SJCRH30 (cell line): ENCODE data around the gene NEK2. TPM values are rescaled to one million over a fixed set of nuclear protein-coding genes. Genes with fewer than 3 reads are reported as not detected.
A peak's percentile ranks its signal among the peaks of the same experiment; 100 is the strongest.

Experiments used
- DNase-seq, 2 experiments: peaks; one replicate each; pipeline ENCODE4 v3.0.0-alpha.2; 2015 to 2020
- H3K27ac ChIP-seq: fragments of 250-450 bp; sonication (Bioruptor Pico); 2 replicates; pipeline ENCODE4 v1.5.1; 2020; ENCODE audit warnings: mild to moderate bottlenecking, moderate library complexity
- H3K27me3 ChIP-seq: fragments of 250-450 bp; sonication (Bioruptor Pico); 2 replicates; pipeline ENCODE4 v1.5.1; 2020; ENCODE audit warnings: mild to moderate bottlenecking, moderate library complexity
- H3K36me3 ChIP-seq: fragments of 250-450 bp; sonication (Bioruptor Pico); 2 replicates; pipeline ENCODE4 v1.5.1; 2020; ENCODE audit warnings: mild to moderate bottlenecking, moderate library complexity
- H3K4me1 ChIP-seq: fragments of 250-450 bp; sonication (Bioruptor Pico); 2 replicates; pipeline ENCODE4 v1.5.1; 2020; ENCODE audit warnings: mild to moderate bottlenecking, moderate library complexity
- H3K4me3 ChIP-seq: fragments of 250-450 bp; sonication (Bioruptor Pico); 2 replicates; pipeline ENCODE4 v1.5.1; 2020; ENCODE audit warnings: mild to moderate bottlenecking, moderate library complexity
- H3K9me3 ChIP-seq: fragments of 250-450 bp; sonication (Bioruptor Pico); replicated peaks from 2 replicates; pipeline ENCODE4 v1.5.1; 2020; ENCODE audit warnings: mild to moderate bottlenecking, moderate library complexity
- total RNA-seq: library from RNA; depleted of rRNA; stranded (reverse); fragments of >200 nt; shearing (Covaris generic); gene quantifications from 2 replicates; pipeline ENCODE4 v1.2.3, GENCODE V29; 2014

Gene NEK2
- total RNA-seq, 1 experiment from 2014 or later: 63.3 TPM

DNA sequence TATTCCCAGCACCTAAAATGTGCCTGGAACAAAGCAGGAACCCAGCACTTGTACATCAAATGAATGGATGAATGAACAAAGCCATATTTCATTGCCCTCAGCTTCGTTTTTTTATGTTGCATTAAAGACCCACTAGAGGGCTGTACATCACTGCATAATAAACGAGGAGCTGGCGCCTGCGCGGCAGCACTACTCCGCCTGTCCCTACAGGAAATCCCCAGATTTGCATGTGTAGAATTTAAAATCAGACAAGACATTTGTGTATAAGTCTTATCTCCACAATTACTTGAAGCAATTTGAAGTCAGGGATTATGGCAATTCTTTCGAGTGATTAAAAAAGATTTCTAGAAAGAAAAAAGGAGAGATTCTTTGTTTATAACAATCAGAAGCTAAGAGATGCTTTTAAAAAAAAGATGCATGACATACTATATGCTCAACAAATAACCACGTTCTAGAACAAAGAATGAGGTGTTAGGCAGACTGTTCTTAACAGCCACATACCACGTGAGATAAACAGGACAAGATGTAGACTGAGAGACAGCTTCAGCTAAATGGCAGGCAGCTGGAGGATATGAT lies 5.4 kb upstream of the NEK2 start:
- Histone ChIP-seq H3K4me3 (no peak overlapping the region), H3K36me3 (no peaks in the 10 kb centered on the region), H3K27ac (no peak overlapping the region), H3K27me3 (no peaks in the 10 kb centered on the region), H3K9me3 (no peaks in the 10 kb centered on the region), H3K4me1 (peaks cover 9% of the 10 kb centered on the region)
- peak; percentile 85 to 93 for DNase-seq

DNA sequence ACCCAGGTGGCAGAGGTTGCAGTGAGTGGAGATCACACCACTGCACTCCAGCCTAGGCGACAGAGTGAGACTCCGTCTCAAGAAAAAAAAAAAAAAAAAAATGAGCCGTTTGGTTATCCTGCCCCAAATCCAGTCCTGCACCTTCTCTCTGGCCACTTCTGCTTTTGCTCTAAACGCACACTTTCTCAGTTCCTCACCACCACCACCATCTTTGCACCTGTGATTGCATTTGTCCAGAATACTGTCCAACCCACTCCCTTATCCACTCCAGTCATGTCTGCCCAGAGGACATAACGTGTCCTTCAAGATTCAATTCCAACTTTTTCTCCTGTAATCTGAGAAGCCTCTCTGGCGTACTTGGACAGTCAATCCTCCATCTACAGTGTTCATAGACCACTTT lies 2.2 kb upstream of the NEK2 start:
- Histone ChIP-seq H3K9me3 (no peaks in the 10 kb centered on the region), H3K36me3 (peaks cover 3% of the 10 kb centered on the region), H3K27ac (no peak overlapping the region), H3K4me1 (peaks cover 10% of the 10 kb centered on the region), H3K27me3 (no peaks in the 10 kb centered on the region), H3K4me3 (no peak overlapping the region)
- DNase-seq: no peak

DNA sequence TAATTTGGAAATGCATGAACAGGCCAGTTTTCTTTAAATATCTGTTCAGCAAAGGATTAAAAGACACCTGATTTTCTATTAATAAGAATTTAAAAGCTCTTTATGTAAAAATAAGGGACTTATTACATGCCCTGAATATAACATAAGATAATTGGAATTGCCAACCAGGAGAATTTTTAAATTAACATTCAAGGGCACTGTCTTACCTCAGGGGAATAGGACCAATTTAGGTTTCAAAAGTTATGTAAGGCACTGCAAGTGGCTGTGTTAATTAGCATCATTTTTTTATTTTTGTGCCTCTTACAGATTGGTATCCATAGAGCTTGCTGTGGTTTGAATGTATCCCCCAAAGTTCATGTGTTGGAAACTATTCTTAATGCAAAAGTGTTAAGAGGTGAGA lies 1.3 kb upstream of the NEK2 start:
- no peak for DNase-seq
- Histone ChIP-seq H3K4me1 (peaks cover 10% of the 10 kb centered on the region), H3K27me3 (no peaks in the 10 kb centered on the region), H3K4me3 (no peak overlapping the region), H3K27ac (no peak overlapping the region), H3K36me3 (peaks cover 4% of the 10 kb centered on the region), H3K9me3 (no peaks in the 10 kb centered on the region)

DNA sequence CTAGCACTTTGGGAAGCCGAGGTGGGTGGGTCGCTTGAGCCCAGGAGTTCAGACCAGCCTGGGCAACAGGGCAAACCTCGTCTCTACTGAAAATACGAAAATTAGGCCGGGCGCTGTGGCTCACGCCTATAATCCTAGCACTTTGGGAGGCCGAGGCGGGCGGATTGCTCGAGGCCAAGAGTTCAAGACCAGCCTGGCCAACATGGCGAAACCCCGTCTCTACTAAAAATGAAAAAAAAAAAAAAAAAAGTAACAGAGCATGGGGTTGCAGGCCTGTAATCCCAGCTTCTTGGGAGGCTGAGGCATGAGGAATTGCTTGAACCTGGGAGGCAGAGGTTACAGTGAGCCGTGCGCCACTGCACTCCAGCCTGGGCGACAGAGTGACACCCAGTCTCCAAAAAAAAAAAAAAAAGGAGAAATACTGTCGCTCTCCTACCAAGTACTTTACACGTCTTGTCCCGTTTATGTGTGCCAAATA lies 724 bp upstream of the NEK2 start:
- peak overlapping the region; percentile 42 for H3K27ac ChIP-seq
- peaks cover 9% of the 10 kb centered on the region for H3K36me3 ChIP-seq
- no peaks in the 10 kb centered on the region for H3K9me3 ChIP-seq
- peak overlapping the region; percentile 77 for H3K4me3 ChIP-seq
- H3K27me3 ChIP-seq: no peaks in the 10 kb centered on the region
- peaks cover 8% of the 10 kb centered on the region for H3K4me1 ChIP-seq
- DNase-seq: no peak

DNA sequence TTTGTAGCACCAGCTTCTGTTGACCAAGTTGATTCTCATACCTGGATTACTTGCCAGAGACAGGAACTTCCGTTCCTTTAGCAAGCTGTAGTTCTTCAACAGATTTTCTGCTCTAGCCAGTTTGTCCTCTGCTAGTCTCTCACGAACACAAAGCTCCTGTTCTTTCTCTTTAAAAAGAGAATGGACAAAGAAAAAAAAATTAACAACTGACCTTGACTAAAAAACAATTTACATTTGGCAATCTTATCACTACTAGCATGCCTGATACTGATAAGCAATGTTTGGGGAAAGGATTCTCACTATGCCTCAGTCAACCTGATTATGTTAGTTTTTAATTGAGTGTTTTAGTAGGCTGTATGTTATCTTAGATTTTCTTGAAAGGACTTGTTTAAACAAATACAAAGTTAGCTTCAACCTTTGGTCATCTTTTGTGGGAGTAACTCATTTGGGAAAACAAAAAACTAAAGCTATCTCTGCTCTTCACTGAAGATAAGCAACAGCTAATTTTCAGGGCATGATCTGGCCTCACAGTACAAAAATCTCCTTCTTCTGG lies 8.3 kb downstream of the NEK2 start:
- H3K9me3 ChIP-seq: no peaks in the 10 kb centered on the region
- peaks cover 62% of the 10 kb centered on the region for H3K36me3 ChIP-seq
- DNase-seq: no peak
- no peak overlapping the region for H3K27ac ChIP-seq
- no peaks in the 10 kb centered on the region for H3K4me1 ChIP-seq
- H3K27me3 ChIP-seq: no peaks in the 10 kb centered on the region
- no peak overlapping the region for H3K4me3 ChIP-seq

DNA sequence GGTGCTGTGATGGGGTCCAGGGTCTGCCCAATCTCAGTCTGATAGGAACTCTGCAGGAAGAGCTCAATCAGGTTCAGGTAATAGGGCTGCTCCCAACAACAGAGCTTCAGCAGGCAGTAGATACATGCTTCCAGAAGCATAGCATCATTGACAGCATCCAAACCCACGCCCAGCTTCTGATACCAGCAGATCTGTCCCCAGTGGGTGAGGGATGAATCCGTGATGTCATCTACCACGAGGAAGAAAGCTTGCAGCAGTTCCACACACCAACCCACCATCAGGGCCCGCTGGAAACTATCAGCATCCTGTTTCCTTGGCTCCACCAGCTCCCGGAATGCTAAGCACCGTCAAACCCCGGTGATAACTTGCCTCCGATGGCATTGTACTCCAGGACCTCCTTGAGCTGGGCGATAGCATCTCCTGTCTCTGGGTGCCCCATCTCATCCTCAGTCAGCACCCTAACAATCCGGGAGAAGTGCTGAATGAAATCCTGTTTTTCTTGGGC lies 14.7 kb downstream of the NEK2 start:
- H3K36me3 ChIP-seq: peaks cover 14% of the 10 kb centered on the region; the same call in 1 of the 2 replicates
- H3K27me3 ChIP-seq: no peaks in the 10 kb centered on the region
- no peaks in the 10 kb centered on the region for H3K4me1 ChIP-seq
- no peak for DNase-seq
- no peak overlapping the region for H3K4me3 ChIP-seq
- no peaks in the 10 kb centered on the region for H3K9me3 ChIP-seq
- no peak overlapping the region for H3K27ac ChIP-seq

DNA sequence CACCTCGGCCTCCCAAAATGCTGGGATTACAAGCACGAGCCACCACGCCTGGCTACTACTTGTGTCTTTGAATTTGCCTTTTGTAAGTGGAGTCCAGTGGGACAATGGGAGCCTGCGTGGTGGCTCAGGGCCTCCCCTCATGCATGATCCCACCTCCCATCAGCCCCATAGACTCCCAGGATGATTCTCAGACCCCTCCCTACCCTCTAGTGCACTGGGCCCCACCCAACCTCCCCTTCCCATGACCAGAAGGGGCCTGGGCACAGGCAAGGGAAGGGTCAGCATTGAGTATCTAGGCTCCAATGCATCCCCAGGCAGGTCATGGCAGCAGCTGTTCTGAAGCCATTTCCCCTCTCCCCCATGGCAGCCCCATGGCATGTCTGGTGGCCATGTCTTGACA lies 18.7 kb downstream of the NEK2 start:
- H3K27ac ChIP-seq: no peak overlapping the region
- H3K27me3 ChIP-seq: no peaks in the 10 kb centered on the region
- H3K36me3 ChIP-seq: no peaks in the 10 kb centered on the region
- H3K4me1 ChIP-seq: no peaks in the 10 kb centered on the region
- H3K9me3 ChIP-seq: no peaks in the 10 kb centered on the region
- DNase-seq: no peak
- H3K4me3 ChIP-seq: no peak overlapping the region

DNA sequence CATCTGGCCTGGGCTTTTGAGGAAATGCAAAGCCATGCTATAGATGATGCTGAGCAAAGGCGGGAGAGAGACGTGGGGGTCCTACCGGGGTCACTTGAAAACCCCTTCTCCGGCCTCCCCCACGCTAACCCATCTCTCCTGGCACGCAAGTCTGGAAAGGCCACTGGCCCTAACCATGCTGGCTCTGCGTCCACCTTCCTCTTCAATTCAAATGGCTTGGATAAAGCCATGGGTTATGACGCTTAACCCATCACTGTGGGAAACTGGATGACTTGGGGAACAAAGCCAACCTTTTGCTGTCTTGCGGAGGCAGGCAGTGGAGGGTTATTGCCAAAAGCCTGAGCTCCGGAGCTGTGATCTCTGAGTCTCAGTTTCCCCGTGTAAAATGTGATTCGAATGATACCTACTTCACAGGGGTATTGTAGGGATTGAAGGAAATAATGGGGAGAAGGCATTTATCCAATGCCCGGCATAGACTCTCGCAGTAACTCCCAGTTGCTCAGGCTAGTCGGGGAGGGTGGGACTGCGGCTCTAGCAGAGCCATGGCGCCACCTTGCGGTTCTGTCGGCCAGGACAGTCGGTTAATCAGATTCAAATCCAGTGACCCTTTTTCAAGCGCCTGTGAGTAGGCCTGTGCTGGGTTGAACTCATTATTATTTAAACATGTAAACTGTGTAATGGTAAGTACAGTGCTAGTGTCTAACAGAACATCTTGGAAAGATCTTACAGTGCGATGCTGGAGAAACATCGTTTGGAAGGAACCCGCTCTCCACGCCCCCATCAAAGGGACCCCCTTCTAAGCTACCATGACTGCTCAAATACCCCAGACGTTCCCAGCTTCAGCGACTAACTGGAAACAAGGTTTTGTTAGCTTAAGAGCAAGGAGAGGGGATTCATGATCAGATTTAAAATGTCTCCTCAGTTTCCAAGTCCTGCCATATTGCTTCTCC lies 20.3 kb downstream of the NEK2 start:
- Histone ChIP-seq H3K4me3 (no peak overlapping the region), H3K36me3 (no peaks in the 10 kb centered on the region), H3K27me3 (no peaks in the 10 kb centered on the region), H3K4me1 (no peaks in the 10 kb centered on the region), H3K27ac (no peak overlapping the region), H3K9me3 (no peaks in the 10 kb centered on the region)
- peak; percentile 88 to 94 for DNase-seq

DNA sequence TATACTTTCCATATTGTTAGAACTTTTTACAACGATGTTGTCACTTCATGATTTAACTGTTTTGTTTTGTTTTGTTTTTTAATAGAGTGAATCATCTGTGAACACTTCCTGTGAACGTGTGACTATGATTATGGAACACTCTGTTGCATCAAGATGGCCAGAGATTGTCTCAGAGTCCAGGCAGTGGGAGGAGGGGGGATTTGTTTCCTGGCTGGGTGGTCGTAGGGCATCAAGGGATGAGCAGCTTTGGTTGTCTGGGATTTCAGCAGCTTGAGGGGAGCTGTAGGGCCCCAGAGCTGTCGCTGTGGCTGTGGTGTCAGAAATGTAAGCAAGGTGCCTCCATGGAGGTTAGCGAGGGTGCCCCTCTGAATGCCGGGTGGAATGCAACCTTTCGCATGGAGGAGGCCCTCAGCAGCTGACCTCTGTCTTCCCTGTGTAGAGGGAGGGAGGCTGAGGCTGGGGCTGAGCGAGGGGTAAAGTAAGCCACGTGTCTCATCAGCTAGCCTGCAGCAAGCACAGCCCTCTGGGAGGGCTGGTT lies 21.4 kb downstream of the NEK2 start:
- Histone ChIP-seq H3K27ac (no peak overlapping the region), H3K4me1 (no peaks in the 10 kb centered on the region), H3K9me3 (no peaks in the 10 kb centered on the region), H3K27me3 (no peaks in the 10 kb centered on the region), H3K4me3 (no peak overlapping the region), H3K36me3 (no peaks in the 10 kb centered on the region)
- peak in 1 of 2 experiments; percentile 29 for DNase-seq

DNA sequence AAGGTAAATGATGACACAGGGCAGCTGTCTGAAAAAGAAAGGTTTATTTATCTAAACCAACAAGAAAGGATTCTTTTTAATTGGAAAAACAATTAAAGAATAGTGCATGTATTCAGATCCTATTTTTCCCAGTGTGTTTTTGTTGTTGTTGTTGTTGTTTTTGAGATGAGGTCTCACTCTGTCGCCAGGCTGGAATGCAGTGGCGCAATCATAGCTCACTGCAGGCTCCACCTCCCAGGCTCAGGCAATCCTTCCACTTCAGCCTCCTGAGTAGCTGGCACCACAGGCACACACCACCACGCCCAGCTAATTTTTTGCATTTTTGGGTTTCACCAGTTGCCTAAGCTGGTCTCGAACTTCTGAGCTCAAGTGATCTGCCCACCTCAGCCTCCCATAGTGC lies 22.1 kb downstream of the NEK2 start:
- no peaks in the 10 kb centered on the region for H3K36me3 ChIP-seq
- no peak for DNase-seq
- H3K4me3 ChIP-seq: no peak overlapping the region
- H3K9me3 ChIP-seq: no peaks in the 10 kb centered on the region
- no peaks in the 10 kb centered on the region for H3K27me3 ChIP-seq
- H3K27ac ChIP-seq: no peak overlapping the region
- H3K4me1 ChIP-seq: no peaks in the 10 kb centered on the region

DNA sequence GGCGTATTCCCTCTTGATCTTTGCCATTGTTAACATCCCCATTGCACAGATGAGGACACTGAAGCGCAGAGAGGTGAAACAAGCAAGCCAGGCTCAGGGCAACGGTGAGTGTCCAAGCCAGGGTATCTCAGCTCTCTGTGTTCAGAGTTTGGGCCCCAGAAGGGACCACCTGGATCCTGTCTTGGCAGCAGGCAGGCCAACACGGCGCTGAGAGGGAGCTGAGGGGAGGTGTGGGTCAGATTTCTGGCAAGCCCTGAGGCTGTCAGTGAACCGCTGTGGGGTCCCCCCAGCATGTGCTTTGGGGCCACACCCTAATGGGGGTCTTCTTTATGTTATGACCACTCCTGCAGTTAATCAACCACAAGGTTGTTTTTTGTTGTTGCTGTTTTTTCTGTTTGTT lies 23.1 kb downstream of the NEK2 start:
- Histone ChIP-seq H3K4me1 (no peaks in the 10 kb centered on the region), H3K27ac (no peak overlapping the region)
- no peak for DNase-seq

DNA sequence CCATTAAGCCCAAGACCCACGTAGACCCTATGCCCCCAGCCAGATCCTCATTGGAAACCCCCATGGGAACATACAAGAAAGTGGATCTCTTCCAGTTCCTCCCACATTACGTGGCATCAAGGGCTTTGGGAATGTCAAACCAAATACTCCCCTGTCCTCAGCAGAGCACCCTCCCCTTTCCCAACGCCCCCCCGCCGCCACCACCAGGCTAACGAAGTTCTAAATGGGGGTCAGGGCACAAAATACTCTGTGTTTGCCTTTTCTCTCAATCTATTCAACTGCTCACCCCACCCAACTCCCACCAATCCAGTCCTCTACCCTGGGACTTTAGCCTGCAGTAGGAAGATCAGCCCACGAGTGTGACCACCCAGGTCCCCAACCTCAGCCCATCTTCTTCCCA lies 24.5 kb downstream of the NEK2 start:
- DNase-seq: no peak

More for the DNA sequence above, 23.1 kb downstream of the NEK2 start:
- Histone ChIP-seq H3K9me3 (no peaks in the 10 kb centered on the region), H3K27me3 (no peaks in the 10 kb centered on the region), H3K4me3 (no peak overlapping the region), H3K36me3 (no peaks in the 10 kb centered on the region)

DNA sequence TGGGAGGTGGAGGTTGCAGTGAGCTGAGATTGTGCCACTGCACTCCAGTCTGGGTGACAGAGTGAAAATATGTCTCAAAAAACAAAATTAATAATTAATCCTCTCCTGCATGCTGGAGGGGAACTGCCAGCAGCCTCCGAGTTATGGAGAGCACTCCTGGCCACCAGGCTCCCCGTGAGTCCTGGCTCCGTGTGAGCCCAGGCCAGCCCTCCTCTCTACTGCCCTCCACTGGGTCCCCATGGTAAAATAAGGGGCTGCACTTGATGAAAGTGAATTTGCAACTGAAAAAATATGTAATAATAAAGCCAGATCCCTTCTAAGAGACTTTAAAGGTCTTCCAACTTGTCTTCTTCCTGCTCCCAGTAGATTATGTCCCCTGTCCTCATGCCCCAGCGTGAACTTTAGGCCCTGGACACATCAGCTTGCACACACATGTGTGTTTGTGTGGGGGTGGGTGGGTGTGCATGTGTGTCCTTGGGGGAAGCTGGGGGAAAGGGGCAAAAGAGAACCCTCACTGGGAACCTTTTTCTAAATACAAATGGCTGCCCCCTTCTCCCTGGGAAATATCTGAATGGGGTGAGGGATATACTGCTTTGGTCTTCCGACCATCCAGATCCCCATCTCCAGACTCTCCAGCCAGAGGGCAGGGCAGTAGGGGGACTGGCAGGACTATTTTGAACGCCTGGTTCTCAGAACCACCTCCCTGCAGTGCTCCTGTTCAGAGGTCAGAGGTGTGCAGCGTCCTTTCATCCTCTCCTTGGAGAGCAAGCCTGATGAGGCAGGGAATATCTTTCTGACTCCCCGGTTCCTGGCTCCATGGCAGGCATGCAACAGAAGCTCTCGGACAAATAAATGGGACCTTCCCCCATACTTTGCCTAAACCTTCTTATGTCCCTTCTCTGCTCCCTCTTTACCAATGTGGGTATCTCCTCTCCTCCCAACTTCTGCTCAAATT lies 26.2 kb downstream of the NEK2 start:
- no peaks in the 10 kb centered on the region for H3K27me3 ChIP-seq
- H3K4me3 ChIP-seq: no peak overlapping the region
- H3K9me3 ChIP-seq: no peaks in the 10 kb centered on the region; the same call in 1 of the 2 replicates
- no peaks in the 10 kb centered on the region for H3K4me1 ChIP-seq
- H3K36me3 ChIP-seq: no peaks in the 10 kb centered on the region
- no peak overlapping the region for H3K27ac ChIP-seq
- DNase-seq: no peak

More for the DNA sequence above, 24.5 kb downstream of the NEK2 start:
- Histone ChIP-seq H3K9me3 (no peaks in the 10 kb centered on the region; the same call in 1 of the 2 replicates), H3K36me3 (no peaks in the 10 kb centered on the region), H3K27ac (no peak overlapping the region), H3K4me1 (no peaks in the 10 kb centered on the region), H3K4me3 (no peak overlapping the region), H3K27me3 (no peaks in the 10 kb centered on the region)

DNA sequence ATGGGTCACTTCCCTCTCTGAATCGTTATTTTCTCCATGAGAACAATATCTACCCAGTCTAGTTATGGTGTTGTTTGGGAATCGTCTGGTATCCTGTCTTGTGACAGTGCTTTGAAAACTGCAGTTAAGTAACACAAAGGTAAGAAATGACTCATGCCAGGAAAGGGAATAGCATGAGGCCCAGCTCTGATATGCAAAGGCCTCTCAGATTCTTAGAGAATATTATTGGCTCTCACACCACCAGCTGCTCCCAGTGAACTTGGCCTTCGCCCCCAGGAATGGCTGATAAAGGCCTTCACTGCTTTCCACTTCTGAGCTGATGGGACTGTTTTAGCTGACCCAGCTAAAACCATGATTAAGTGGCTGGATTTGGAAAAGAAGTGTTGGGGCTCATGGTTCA lies 27.1 kb downstream of the NEK2 start:
- no peaks in the 10 kb centered on the region for H3K36me3 ChIP-seq
- peaks cover 7% of the 10 kb centered on the region; the same call in 1 of the 2 replicates for H3K4me1 ChIP-seq
- no peak overlapping the region for H3K4me3 ChIP-seq
- no peak overlapping the region for H3K27ac ChIP-seq
- no peaks in the 10 kb centered on the region; the same call in 1 of the 2 replicates for H3K9me3 ChIP-seq
- no peaks in the 10 kb centered on the region for H3K27me3 ChIP-seq
- no peak for DNase-seq
